ENCODE results near the gene COQ8A. TPM values are rescaled to one million over a fixed set of nuclear protein-coding genes. Genes with fewer than 3 reads are reported as not detected.

Gene COQ8A
- polyA plus RNA-seq, 2 of the 4 experiments (the other 2 are of a cell fraction): 10.8 to 12.4 TPM

DNA sequence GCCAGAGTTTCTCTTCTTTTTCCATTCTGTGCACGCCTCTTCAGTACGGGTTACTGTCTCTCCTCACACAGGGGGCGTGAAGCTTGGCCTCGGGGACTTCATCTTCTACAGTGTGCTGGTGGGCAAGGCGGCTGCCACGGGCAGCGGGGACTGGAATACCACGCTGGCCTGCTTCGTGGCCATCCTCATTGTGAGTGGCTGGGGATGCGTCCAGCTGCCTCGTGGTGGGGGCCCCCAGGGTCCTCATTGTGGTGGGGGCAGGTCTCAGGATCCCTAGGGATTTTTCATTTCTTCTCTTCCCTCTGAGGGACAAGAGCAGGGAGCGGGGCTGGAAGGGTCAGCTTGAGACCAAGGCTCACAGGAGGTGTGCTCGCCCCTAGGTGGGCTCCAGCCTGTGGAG, 46.2 kb upstream of the COQ8A start:
- WGBS (ENCODE audit: missing lambda C conversion rate): 92% methylated on average over 10 of the region's 13 CpGs
- TF ChIP-seq HDAC2 (IDR thresholded peaks at IDR 0.05): no peak
- TF ChIP-seq SREBF2 (IDR thresholded peaks at IDR 0.05): no peak
- no peak for TF ChIP-seq RCOR1 (IDR thresholded peaks at IDR 0.05; ENCODE audit: low read depth, low read length)
- TF ChIP-seq RNF2 (IDR thresholded peaks at IDR 0.05; ENCODE audit: borderline replicate concordance, low read depth): no peak
- TF ChIP-seq, protein P1, sequence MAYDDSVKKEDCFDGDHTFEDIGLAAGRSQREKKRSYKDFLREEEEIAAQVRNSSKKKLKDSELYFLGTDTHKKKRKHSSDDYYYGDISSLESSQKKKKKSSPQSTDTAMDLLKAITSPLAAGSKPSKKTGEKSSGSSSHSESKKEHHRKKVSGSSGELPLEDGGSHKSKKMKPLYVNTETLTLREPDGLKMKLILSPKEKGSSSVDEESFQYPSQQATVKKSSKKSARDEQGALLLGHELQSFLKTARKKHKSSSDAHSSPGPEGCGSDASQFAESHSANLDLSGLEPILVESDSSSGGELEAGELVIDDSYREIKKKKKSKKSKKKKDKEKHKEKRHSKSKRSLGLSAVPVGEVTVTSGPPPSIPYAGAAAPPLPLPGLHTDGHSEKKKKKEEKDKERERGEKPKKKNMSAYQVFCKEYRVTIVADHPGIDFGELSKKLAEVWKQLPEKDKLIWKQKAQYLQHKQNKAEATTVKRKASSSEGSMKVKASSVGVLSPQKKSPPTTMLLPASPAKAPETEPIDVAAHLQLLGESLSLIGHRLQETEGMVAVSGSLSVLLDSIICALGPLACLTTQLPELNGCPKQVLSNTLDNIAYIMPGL (CRISPR knock-in tag; IDR thresholded peaks at IDR 0.05; ENCODE audit: borderline replicate concordance): no peak
- no peak for TF ChIP-seq SMC3 (IDR thresholded peaks at IDR 0.05)
- no peak for TF ChIP-seq RARB (CRISPR knock-in tag; IDR thresholded peaks at IDR 0.05)
- no peak for TF ChIP-seq MAFK (IDR thresholded peaks at IDR 0.05; ENCODE audit: partially characterized antibody)
- TF ChIP-seq, protein P2, sequence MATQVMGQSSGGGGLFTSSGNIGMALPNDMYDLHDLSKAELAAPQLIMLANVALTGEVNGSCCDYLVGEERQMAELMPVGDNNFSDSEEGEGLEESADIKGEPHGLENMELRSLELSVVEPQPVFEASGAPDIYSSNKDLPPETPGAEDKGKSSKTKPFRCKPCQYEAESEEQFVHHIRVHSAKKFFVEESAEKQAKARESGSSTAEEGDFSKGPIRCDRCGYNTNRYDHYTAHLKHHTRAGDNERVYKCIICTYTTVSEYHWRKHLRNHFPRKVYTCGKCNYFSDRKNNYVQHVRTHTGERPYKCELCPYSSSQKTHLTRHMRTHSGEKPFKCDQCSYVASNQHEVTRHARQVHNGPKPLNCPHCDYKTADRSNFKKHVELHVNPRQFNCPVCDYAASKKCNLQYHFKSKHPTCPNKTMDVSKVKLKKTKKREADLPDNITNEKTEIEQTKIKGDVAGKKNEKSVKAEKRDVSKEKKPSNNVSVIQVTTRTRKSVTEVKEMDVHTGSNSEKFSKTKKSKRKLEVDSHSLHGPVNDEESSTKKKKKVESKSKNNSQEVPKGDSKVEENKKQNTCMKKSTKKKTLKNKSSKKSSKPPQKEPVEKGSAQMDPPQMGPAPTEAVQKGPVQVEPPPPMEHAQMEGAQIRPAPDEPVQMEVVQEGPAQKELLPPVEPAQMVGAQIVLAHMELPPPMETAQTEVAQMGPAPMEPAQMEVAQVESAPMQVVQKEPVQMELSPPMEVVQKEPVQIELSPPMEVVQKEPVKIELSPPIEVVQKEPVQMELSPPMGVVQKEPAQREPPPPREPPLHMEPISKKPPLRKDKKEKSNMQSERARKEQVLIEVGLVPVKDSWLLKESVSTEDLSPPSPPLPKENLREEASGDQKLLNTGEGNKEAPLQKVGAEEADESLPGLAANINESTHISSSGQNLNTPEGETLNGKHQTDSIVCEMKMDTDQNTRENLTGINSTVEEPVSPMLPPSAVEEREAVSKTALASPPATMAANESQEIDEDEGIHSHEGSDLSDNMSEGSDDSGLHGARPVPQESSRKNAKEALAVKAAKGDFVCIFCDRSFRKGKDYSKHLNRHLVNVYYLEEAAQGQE (IDR thresholded peaks at IDR 0.05): no peak
- no peak for TF ChIP-seq EHMT2 (IDR thresholded peaks at IDR 0.05; ENCODE audit: low read depth)
- TF ChIP-seq KDM5A (IDR thresholded peaks at IDR 0.05): no peak
- TF ChIP-seq HOXB5 (CRISPR knock-in tag; IDR thresholded peaks at IDR 0.05): no peak
- TF ChIP-seq, protein P3, sequence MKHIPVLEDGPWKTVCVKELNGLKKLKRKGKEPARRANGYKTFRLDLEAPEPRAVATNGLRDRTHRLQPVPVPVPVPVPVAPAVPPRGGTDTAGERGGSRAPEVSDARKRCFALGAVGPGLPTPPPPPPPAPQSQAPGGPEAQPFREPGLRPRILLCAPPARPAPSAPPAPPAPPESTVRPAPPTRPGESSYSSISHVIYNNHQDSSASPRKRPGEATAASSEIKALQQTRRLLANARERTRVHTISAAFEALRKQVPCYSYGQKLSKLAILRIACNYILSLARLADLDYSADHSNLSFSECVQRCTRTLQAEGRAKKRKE (CRISPR knock-in tag; IDR thresholded peaks at IDR 0.05; ENCODE audit: low read depth): no peak
- no peaks in the 10 kb centered on the region for H3K4me1 ChIP-seq
- no peak overlapping the region for H3K4me2 ChIP-seq
- ChIA-PET CTCF (interaction anchor here (1.4 kb wide), 1 partner anchor 14 kb away, joined by 5 read pairs; no protein-coding TSS in a partner anchor), POLR2A (no interaction called here)
- H3K4me3 ChIP-seq: no peak overlapping the region
- ATAC-seq (no peak), DNase-seq (ENCODE audit: low read depth in 1 of 2, low spot score in 1 of 2) (no peak), FAIRE-seq (no peak)
- no peak overlapping the region for H3K27ac ChIP-seq
- no peaks in the 10 kb centered on the region for H3K9me3 ChIP-seq

DNA sequence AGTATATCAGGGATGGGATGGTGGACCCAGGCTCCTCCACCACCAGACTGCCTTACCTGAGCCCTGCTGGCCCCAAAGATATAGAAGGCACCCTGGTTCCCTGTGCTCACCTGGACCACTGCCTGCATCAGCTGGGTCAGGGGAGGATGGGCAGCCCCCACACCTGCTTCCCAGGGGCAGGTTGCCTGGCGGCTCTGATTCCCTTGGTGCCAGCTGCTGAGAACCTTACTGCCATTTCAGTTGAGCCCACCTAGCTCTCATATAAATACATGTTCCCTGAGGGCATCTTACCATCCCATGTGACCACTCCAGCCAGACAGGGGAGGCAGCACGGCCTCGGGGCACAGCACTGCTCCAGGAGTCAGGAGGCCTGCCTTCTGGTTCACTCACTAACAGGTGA, 45.3 kb upstream of the COQ8A start:
- no peak for TF ChIP-seq RNF2 (IDR thresholded peaks at IDR 0.05; ENCODE audit: borderline replicate concordance, low read depth)
- no peak for TF ChIP-seq ESRRA (IDR thresholded peaks at IDR 0.05; ENCODE audit: borderline replicate concordance, low read length)
- TF ChIP-seq HOXB5 (CRISPR knock-in tag; IDR thresholded peaks at IDR 0.05): no peak
- TF ChIP-seq EHMT2 (IDR thresholded peaks at IDR 0.05; ENCODE audit: low read depth): no peak
- TF ChIP-seq SREBF2 (IDR thresholded peaks at IDR 0.05): no peak
- TF ChIP-seq FOSB (CRISPR knock-in tag; IDR thresholded peaks at IDR 0.05): no peak
- TF ChIP-seq KDM5A (IDR thresholded peaks at IDR 0.05): no peak
- FAIRE-seq (no peak), DNase-seq (ENCODE audit: low read depth in 1 of 2, low spot score in 1 of 2) (no peak), ATAC-seq (no peak)
- POLR2A ChIA-PET: no interaction called here
- Histone ChIP-seq H3K27ac (no peak overlapping the region), H3K4me1 (no peaks in the 10 kb centered on the region), H3K4me2 (no peak overlapping the region), H3K9me3 (no peaks in the 10 kb centered on the region), H3K4me3 (no peak overlapping the region)
- CTCF ChIA-PET: no interaction called here
- 89% methylated on average over 3 of the region's 3 CpGs for WGBS (ENCODE audit: missing lambda C conversion rate)

DNA sequence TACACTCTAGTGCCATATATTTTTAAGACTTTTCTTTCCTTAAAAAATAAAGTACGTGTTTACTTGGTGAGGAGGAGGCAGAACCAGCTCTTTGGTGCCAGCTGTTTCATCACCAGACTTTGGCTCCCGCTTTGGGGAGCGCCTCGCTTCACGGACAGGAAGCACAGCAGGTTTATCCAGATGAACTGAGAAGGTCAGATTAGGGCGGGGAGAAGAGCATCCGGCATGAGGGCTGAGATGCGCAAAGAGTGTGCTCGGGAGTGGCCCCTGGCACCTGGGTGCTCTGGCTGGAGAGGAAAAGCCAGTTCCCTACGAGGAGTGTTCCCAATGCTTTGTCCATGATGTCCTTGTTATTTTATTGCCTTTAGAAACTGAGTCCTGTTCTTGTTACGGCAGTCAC, 44.5 kb upstream of the COQ8A start:
- FAIRE-seq (no peak), ATAC-seq (no peak), DNase-seq (ENCODE audit: low read depth in 1 of 2, low spot score in 1 of 2) (no peak)
- Histone ChIP-seq H3K27ac (no peak overlapping the region), H3K4me1 (no peaks in the 10 kb centered on the region), H3K4me3 (no peak overlapping the region), H3K9me3 (no peaks in the 10 kb centered on the region), H3K4me2 (no peak overlapping the region)
- ChIA-PET CTCF (interaction anchor here (0.9 kb wide), 1 partner anchor 63 kb away, joined by 3 read pairs; no protein-coding TSS in a partner anchor), POLR2A (interaction anchor here (0.6 kb wide), 1 partner anchor 378 kb away, joined by 7 read pairs; no protein-coding TSS in a partner anchor)
- WGBS (ENCODE audit: missing lambda C conversion rate): 85% methylated on average over 11 of the region's 11 CpGs
- TF ChIP-seq ZFP36 (IDR thresholded peaks at IDR 0.05; ENCODE audit: borderline replicate concordance, partially characterized antibody): no peak
- no peak for TF ChIP-seq EHMT2 (IDR thresholded peaks at IDR 0.05; ENCODE audit: low read depth)
- no peak for TF ChIP-seq RARB (CRISPR knock-in tag; IDR thresholded peaks at IDR 0.05)
- TF ChIP-seq FOSL2 (IDR thresholded peaks at IDR 0.05): no peak
- TF ChIP-seq FOSL2 (CRISPR knock-in tag; IDR thresholded peaks at IDR 0.05): no peak
- TF ChIP-seq, protein P4, sequence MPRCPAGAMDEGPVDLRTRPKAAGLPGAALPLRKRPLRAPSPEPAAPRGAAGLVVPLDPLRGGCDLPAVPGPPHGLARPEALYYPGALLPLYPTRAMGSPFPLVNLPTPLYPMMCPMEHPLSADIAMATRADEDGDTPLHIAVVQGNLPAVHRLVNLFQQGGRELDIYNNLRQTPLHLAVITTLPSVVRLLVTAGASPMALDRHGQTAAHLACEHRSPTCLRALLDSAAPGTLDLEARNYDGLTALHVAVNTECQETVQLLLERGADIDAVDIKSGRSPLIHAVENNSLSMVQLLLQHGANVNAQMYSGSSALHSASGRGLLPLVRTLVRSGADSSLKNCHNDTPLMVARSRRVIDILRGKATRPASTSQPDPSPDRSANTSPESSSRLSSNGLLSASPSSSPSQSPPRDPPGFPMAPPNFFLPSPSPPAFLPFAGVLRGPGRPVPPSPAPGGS (IDR thresholded peaks at IDR 0.05): no peak
- TF ChIP-seq TFCP2L1 (CRISPR knock-in tag; IDR thresholded peaks at IDR 0.05): no peak
- TF ChIP-seq, protein P5, sequence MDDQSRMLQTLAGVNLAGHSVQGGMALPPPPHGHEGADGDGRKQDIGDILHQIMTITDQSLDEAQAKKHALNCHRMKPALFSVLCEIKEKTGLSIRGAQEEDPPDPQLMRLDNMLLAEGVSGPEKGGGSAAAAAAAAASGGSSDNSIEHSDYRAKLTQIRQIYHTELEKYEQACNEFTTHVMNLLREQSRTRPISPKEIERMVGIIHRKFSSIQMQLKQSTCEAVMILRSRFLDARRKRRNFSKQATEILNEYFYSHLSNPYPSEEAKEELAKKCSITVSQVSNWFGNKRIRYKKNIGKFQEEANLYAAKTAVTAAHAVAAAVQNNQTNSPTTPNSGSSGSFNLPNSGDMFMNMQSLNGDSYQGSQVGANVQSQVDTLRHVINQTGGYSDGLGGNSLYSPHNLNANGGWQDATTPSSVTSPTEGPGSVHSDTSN (IDR thresholded peaks at IDR 0.05): no peak
- no peak for TF ChIP-seq TP53 (CRISPR knock-in tag; IDR thresholded peaks at IDR 0.05)
- TF ChIP-seq, protein P6, sequence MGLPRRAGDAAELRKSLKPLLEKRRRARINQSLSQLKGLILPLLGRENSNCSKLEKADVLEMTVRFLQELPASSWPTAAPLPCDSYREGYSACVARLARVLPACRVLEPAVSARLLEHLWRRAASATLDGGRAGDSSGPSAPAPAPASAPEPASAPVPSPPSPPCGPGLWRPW (IDR thresholded peaks at IDR 0.05): no peak
- TF ChIP-seq, protein P3 (CRISPR knock-in tag; IDR thresholded peaks at IDR 0.05; ENCODE audit: low read depth): no peak

Data from A549 (cell line).